A673 (cell line): ENCODE data around the gene ZNF501.

Experiments
- EZH2 ChIP-seq: fragments of 200-600 bp; sonication (generic); IDR thresholded peaks from 2 replicates; pipeline ENCODE4 v1.6.1; 2017; ENCODE audit warnings: borderline replicate concordance, low read depth, mild to moderate bottlenecking, mixed read lengths, antibody characterized with exemption, low read length; ENCODE audit not compliant: poor library complexity, severe bottlenecking
- TF ChIP-seq, protein P1 (sequence below): fragments of 300-800, 200-600 bp; sonication (generic); conservative IDR thresholded peaks from 2 replicates; pipeline ENCODE4 v1.5.1; 2017; ENCODE audit warnings: low read depth, mild to moderate bottlenecking, antibody characterized with exemption, low read length, moderate library complexity, mixed read lengths

DNA sequence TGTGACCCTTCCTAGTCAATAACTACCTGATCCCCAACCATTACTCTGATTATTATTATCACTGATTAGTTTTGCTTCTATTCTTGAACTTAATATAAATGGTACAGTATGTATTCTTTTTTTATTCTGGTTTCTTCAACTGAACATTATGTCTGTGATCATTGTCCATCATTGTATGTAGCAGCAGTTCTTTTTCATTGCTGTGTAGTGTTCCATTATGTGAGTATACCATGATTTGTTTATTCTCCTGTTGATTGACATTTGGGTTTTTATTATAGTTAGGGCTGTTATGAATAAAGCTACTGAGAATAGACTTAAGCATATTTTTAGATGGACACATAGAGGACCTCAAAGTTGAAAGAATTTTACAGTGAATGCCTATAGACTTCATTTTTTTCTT, 34.8 kb downstream of the ZNF501 start:
- TF ChIP-seq, protein P1, sequence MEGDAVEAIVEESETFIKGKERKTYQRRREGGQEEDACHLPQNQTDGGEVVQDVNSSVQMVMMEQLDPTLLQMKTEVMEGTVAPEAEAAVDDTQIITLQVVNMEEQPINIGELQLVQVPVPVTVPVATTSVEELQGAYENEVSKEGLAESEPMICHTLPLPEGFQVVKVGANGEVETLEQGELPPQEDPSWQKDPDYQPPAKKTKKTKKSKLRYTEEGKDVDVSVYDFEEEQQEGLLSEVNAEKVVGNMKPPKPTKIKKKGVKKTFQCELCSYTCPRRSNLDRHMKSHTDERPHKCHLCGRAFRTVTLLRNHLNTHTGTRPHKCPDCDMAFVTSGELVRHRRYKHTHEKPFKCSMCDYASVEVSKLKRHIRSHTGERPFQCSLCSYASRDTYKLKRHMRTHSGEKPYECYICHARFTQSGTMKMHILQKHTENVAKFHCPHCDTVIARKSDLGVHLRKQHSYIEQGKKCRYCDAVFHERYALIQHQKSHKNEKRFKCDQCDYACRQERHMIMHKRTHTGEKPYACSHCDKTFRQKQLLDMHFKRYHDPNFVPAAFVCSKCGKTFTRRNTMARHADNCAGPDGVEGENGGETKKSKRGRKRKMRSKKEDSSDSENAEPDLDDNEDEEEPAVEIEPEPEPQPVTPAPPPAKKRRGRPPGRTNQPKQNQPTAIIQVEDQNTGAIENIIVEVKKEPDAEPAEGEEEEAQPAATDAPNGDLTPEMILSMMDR, result no peak
- TF ChIP-seq EZH2, result no peak
